GM21367 (cell line): ENCODE results near the gene SUGCT.
A peak's percentile ranks its signal among the peaks of the same experiment; 100 is the strongest.
"Not testable (repeated sequence)": the region's sequence is repeated elsewhere in the genome, so short reads cannot be mapped to it uniquely, and the experiment has no call there.

Experiments
- ATAC-seq: cut with Tn5 transposase; IDR thresholded peaks from one replicate; pipeline ENCODE4 v1.9.1; 2021; ENCODE audit not compliant: unreplicated experiment

The SUGCT gene

DNA sequence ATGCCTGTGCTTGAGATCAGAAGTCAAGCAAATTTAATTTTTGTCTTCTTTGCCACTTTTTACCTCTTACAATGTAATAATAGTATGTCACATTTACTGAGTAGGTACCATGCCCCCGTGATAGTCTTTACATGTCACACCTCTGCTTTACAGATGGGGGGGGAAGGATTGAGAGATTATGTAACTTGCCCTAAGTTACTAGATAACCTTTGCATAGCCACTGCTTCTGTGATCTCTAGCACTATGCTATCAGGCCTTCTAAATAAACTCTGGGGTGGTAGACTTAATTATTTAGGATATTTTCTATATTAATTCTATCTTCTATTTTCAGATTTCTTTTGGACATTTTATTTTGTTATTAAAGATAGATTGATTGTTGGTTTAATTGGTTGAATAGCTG is 514.4 kb downstream of the SUGCT start:
- ATAC-seq = no peak

DNA sequence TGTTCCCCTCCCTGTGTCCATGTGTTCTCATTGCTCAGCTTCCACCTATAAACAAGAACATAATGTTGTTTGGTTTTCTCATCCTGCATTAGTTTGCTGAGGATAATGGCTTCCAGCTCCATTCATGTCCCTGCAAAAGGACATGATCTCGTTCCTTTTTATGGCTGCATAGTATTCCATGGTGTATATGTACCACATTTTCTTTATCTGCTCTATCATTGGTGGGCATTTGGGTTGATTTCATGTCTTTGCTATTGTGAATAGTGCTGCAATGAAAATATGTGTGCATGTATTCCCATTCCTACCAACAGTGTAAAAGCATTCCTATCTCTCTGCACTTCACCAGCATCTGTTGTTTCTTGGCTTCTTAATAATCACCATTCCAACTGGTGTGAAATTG is 516.1 kb downstream of the SUGCT start:
- not testable (repeated sequence) for ATAC-seq

DNA sequence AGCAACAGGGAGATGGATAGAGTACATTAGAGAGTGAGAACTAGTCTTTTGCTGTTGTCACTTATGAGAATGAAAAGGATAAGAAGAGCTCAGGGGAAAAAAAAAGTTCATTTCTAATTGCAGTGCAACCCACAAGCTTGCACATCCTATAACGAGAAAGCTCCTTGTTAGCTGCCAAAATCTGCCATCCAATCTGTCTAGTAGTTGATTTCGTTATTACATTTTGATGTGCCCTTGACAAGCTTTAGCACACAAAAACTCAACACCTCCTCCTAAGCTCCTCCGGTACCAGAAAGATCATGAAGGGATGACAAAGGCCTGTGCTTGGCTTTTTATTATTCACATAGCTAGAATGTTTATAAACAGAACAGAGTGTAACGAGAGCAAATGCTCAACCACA is 519.4 kb downstream of the SUGCT start:
- no peak for ATAC-seq

DNA sequence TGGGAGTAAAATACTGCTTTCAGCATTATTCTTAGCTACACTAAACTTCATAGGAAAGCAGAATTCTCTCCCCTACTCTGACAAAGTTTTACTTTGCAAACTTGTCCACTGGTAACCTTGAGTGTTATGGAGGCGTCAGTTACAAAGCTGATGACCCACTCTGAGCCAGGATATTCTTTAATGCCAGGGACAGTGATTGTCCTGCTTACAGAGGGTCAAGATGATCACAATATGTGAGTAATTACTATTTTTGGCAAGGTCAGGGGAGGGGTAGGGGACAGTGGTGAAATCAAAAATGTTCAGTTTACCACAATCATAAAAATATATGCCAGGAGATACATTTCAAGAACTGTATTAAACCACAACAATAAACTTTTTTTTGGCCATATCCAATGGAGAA is 520.6 kb downstream of the SUGCT start:
- ATAC-seq = no peak

DNA sequence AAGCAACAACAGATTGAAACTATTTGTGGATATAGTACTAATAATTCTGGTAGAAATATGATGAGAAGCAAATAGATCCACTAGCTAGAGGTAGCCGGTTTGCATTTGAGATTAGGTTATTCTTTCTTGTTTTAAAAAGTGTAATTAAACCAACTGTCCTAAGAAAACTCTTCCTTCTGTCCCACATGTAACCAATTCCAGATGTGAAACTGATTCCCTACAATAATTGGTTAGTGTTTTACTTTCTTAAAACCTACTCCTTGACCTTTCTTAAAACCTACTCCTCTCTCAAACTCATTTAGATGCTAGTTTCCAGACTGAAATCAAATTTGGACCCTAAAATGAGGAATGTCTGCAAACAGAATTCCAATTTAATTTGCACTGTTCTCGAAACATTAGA is 521.5 kb downstream of the SUGCT start:
- no peak for ATAC-seq

DNA sequence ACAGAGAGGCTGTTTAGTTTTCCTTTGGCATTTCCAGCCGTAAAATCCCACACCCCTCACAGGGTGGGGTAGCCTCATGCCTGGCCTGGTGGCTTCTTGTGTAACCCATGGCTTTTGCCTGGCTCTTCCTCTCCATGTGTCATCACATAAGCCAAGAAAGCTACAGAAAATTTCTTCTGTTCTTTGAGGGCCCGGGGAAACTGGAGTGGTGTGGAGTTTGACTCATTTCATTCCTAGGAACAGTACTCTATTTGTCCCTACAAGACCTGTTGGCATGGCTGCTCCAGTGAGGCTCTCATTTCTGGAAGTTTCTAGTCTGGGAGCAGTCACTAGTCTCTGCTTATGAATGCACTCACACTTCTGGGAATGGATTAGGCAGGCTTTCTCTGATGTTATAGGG is 523.9 kb downstream of the SUGCT start:
- ATAC-seq = no peak

DNA sequence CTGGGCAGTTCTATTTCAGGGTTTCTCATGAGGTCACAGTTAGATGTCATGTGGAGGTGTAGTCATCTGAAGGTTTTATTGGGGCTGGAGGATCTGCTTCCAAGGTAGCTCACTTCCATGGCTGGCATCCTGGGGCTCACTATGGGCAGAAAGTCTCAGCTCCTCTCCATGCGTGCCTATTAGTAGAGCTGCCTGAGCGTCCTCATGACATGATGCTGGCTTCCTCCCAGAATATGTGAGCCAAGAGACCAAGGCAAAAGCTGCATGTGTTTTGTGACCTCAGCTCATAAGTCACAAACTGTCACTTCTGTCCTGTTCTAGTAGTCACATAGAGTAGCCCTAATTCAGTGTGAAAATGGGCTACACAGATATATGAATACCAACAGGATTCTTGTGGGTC is 524.4 kb downstream of the SUGCT start:
- ATAC-seq = no peak

DNA sequence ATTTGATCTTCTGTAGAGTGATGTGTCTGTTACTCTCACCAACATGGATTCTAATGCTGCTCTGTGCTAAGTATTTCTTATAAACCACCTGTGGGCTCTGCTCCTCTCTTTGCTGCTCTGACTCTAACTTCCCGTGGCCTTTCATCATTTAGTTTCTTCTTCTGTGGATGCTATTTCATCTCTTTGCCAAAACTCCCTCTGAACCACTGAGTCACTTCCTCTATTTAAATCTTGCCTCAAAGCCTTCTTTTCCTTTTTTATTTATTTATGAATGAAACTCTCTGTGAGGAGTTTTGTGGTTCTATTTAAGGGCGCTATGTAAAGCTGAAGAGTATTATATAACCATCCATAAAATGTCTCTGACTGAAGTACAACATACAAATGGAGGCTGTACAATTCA is 538.5 kb downstream of the SUGCT start:
- no peak for ATAC-seq

DNA sequence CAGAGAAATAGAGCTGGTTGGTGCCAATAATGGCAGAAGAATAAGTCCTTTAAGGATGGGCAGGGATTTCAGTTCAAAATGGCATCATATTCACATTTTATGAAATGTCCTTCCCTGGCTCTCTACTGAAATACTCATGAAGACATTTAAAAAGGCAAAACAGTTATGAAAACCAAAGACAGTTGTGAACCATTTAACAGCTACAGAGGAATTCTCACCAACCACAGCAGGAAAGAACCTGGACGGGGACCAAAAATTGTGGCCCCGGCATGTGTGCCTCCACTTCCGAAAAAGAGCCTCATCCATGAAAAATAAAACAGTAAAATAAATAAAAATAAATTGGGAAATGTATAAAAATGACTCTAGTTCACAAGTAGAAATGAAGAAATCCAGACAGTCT is 539.5 kb downstream of the SUGCT start:
- no peak for ATAC-seq

DNA sequence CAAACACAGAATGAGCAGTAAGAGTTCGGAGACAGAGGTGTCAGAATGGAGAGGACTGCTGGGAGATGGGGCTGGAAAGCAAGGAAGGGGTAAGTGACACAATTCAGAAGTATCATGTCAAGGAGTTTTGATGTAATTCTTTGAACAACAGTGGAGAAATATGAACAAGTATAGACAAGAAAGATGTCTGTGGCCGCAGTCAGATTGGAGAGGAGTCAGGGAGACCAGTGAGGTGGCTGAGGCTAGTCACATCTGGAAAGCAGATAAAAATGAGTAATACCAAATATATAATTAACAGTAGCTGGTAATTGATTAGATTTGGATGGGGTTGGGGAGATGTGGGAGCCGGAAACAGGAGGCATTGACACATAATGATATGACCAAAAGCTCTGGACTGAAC is 540.9 kb downstream of the SUGCT start:
- no peak for ATAC-seq

DNA sequence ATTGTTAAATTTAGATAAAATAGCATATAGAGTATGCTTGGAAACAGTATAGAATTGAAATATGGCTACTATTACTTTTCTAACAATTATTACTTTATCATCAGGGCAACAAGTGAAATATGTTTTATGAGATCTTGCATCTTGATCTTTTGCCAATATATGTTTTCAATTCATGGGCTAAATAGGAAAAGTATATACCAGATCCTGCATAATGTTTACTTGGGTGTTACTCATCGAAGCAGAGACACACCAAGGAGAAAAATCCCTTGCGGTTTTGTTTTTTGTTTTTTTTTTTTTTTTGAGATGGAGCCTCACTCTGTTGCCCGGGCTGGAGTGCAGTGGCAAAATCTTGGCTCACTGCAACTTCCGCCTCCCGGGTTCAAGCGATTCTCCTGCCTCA is 541.4 kb downstream of the SUGCT start:
- ATAC-seq = no peak

DNA sequence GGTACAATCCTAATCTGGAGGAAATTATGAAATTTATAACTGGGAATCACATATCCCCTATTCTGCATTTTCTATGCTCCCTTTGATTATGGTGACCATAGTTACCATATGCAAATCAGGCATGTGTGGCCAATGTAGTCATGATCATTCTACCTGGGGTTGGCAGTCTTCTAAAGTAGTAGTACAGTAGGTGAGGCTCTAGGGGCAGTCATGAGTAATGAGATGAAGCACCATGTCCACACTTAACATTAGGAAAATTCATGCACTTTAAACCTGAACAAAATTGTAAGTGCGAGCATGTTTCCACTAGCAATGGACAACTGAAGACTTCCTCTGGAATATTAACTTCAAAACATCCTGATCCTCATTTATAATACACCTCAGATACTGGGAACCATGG is 545.9 kb downstream of the SUGCT start:
- ATAC-seq = peak; percentile 99

DNA sequence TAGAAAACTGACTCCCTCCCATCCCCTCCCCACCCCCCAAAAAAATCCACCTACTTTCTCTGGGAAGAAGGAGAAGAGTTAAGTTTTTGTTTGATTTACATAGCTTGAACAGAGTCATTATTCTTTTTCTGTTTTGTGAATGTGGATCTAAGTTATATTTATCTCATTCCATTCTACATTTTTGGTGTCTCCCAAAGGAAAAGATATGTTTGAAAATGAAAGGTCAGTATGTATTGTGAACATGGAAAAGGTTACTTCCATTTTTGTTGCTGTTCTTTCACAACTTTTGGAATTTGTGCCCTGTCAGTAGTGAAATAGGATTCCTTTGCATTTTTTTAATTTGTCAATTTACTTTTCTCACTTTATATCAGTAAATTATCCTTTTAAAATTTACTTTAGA is 547.9 kb downstream of the SUGCT start:
- ATAC-seq = no peak

DNA sequence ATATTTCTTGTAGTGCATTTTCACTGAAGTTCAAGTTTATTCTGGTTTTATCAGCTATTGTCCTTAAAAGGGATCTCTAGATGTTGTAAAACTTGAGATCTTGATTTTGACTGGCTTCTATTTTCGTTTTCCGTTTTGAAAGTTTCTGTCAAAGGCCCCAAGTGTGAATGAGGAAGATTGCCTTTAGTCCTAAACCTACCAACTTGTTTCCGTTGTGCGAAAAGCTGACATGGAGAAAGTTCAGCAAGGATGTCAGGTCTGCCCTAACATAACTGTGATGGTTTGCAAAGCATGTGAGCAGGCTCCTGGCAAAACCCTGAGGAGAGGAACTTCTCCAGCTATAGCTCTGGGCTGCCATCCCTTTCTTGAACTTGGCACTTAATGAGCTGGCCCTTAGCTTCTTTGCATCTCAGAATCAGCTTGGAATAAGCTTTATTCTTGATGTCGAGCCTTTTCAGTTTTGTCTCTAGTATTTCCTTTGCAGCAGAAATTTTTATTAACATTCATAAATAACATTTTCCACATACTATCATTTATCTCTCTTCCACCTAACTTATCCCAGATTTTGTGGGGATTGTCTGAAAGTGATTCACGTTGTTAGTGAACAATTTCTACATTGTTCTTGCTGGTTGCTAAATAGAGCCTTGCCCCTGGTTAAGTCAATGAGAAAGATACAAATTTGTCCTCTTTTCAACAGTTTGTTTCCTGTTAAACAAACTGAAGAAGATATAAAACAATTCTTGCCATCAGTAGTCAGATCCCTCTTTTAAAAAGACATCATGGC is 559.4 kb downstream of the SUGCT start:
- no peak for ATAC-seq

DNA sequence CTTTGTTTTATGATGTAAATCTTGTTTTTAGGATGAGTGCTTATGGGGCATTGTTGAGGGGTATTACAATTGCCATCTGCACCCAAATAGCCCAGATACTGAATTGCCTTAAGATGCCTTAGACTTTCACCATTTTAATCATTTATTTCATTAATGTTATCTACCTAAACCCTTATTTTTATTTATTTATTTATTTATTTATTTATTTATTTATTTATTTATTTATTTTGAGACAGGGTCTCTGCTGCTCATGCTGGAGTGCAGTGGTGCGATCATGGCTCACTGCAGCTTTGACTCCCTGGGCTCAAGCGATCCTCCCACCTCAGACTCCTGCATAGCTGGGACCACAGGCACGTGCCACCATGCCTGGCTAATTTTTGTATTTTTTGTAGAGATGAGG is 560.2 kb downstream of the SUGCT start:
- no peak for ATAC-seq

DNA sequence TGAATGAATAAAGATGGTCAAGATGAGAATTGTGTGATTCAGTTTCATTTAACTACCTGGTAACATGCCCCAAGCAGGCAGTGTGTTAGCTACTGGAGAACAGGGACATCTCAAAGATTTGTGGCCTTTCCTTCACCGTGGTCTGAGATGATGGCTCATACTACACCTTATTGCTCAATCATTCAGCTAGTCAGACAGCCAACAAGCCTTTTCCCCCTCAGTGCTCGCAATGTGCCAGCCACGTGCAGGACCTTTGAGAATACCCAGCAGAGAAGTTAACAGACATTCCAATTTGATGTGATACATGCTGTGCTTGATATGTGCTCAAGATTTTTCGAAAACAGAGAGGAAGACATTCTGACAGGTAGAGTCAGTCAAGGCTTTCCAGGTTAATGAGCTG is 562.8 kb downstream of the SUGCT start:
- no peak for ATAC-seq

DNA sequence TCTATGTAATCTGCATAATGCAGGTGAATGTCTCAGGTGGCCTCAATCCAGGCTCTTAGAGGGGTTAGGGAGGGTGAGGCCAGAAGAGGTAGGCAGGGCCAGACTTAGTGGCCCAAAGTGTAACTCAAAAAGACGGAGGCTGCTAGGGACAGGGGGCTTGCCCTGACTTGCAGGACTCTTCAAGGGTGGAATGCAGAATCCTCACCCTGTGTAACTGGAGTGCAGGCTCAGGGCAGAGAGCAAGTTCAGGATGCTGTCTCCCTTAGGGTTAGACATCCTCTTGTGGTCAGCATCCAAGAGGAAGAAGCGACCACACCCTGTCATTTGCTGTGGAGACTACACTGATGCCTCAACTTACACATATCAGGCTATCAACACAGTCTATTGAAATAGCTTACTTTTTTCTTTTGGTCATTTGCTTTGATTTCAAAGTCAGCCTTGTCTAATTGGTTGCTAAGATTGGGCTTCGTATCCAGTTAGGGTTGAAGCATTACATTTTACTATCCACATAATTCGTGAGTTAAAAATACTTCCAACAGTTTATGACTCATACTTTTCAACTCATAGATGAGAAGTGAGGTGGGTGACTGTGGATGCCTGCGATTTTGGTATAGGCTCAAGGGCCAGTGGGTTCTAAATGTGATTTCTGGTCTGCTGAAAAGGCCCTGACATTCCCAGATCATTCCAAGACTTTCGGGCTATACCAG is 563.6 kb downstream of the SUGCT start:
- ATAC-seq = no peak

DNA sequence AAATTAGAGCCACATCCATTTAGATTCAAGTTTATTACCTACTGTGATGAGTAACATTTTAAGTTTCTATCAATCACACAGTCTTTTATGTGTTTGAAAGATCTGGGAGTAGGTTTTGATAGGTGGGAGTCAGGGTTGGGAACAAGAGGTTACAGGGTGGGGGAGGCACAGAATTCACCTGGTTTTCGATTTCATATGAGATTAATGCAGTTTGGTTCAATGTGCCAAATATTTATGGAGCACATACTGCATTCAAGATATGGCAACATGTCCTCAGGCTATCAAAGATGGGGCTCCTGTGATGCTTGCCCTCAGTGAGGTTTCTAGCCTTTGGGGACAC is 564.1 kb downstream of the SUGCT start:
- no peak for ATAC-seq

DNA sequence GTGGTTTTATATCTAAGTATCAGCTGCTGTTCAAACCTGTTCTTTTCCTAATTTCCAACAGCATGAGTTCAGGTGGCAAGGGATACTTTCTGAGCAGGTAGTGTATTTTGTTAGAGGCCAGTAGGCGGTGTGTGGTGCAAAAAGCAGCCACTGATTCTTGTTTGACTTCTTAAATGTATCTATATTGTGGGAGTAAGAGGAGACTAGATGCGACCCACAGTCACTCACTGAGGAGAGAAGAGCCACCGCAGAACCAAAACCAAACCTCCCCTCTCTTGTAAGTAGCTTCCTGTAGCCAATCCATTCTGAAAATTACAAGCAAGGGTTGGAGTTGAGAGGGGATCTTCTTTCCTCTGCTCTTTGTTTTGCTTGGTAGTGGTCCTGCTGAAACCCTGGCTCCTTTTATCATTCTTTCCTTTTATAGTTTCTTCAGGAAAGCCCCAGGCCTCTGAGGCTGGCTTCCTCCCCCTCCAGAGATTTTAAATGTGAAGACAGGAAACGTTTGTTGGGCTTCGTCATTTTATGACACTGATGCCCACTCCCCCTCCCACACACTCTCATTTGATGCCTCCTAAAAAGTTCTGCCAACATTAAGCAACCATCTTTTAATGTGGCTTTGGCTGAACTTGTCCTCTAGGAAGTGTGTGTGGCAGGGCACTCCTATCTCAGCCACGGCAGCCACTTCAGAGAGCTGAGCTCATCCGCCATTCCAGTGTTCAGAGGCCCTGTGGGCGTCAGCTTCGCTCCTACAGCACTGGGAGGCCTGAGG is 566.0 kb downstream of the SUGCT start:
- no peak for ATAC-seq

DNA sequence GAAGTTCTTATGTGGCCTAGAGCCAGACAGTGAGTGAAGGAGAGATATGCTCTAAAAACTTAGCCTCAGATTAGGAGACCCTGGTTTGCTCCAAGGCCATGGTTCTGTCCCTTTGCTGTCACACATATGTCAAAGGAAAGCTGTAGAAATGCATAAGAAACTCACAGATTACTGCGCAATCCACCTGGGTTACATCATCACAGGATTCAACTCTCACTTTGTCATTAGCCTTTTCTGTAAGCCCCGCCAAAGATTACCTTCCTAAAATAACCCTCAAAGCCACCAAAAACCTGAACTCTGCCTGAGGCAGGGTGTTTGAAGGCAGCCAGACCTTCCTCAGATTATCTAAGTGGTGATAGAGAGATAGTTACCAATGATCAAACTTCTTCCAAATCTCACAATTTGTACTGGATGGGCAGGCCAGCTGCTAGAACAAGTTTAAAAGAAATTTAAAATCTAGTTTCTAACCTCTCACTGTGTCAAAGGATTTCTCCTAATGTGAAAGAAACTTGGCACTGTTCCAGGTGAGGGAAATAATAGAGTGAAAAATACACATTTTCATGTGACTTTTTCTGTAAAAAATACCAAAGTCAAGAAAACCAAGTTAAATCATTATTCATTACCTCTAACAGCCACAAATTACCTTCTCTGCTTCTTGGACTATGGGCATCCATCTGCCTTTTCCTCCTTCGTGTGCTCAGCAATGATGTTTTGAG is 567.2 kb downstream of the SUGCT start:
- no peak for ATAC-seq

DNA sequence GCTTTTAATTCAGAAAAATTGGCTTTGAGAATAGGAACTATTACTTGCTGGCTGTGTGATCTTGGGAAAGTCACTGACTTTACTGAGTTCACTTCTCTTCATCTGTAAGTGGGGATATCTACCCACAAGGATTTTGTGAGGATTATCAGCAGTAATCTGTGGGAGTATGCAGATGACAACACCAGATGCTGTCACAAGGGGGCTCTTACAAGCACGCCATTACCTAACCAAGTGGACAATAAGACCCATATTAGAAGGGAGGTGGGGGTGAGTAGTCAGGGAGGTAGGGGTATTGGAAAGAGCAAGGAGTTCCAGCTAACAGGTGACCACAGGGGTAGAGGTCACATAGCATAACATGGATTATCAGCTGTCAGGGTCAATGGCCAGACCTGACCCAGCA is 569.4 kb downstream of the SUGCT start:
- ATAC-seq = no peak

DNA sequence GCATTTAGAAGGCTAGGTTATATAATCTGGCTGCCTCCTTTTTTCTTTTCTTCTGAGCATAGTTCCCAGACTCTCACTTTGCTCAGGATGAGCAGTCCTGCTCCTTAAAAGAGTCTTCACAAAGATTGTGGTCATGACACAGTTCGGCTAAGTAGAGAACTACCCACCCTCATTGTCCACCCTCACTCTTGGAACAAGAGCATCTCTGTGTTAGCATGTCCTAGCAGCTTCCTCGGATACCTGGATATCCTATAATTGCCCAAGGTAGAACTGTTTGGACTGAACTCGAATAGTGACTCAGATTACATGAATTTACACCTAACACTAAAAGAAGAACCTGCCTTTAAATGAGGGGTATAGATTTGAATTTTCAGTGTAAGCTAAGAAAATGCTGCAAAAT is 572.0 kb downstream of the SUGCT start:
- ATAC-seq = no peak
